Panc1 (cell line): ENCODE data around the gene YES1.

Source experiments
- CTCF ChIP-seq: fragments of 450-650 bp; IDR thresholded peaks from 2 replicates; pipeline ENCODE4 v1.5.1; 2017; ENCODE audit warnings: mild to moderate bottlenecking
- POLR2AphosphoS5 ChIP-seq: IDR thresholded peaks from 2 replicates; pipeline ENCODE4 v1.6.1; 2012; ENCODE audit warnings: mild to moderate bottlenecking, low read depth, low read length, moderate library complexity
- REST ChIP-seq, 2 experiments: IDR thresholded peaks; 2 replicates each; pipeline ENCODE4 v1.6.1; 2011 to 2012; ENCODE audit warnings: low read depth in 2 of 2, control low read depth in 1 of 2, low read length in 1 of 2, mild to moderate bottlenecking in 1 of 2, moderate library complexity in 1 of 2; ENCODE audit not compliant: insufficient read depth in 1 of 2
- SIN3A ChIP-seq: IDR thresholded peaks from 2 replicates; pipeline ENCODE4 v1.6.1; 2012; ENCODE audit warnings: low read depth, mild to moderate bottlenecking, low read length, moderate library complexity, borderline replicate concordance; ENCODE audit not compliant: insufficient read depth

- TF ChIP-seq CTCF (no peak), POLR2AphosphoS5 (no peak), SIN3A (no peak), REST (IDR thresholded peaks at IDR 0.05; ENCODE audit: insufficient read depth in 1 of 2, low read depth in 2 of 2, low read length in 1 of 2) (no peak)
These were observed 37.2 kb downstream of the YES1 start for GRCh38 chr18:774811-775210.
